Trophoblast cell (in vitro differentiated cells and primary cell): ENCODE results near the gene CBR4.

Experiments
- DNase-seq, 2 donors: peaks; one replicate each; pipeline ENCODE4 v3.0.0-alpha.2; 2016
- H2AFZ ChIP-seq: 2 replicates; pipeline ENCODE4 v1.6.1; 2013; ENCODE audit warnings: low read length, moderate library complexity, mild to moderate bottlenecking; ENCODE audit not compliant: insufficient read depth, poor library complexity
- H2AK5ac ChIP-seq: 2 replicates; pipeline ENCODE4 v1.6.1; 2013; ENCODE audit warnings: mild to moderate bottlenecking, low read length
- H2BK120ac ChIP-seq: 2 replicates; pipeline ENCODE4 v1.6.1; 2013; ENCODE audit warnings: low read length, mild to moderate bottlenecking, moderate library complexity; ENCODE audit not compliant: insufficient read depth, poor library complexity
- H2BK12ac ChIP-seq: 2 replicates; pipeline ENCODE4 v1.6.1; 2013; ENCODE audit warnings: mild to moderate bottlenecking, low read length, moderate library complexity
- H2BK5ac ChIP-seq: 2 replicates; pipeline ENCODE4 v1.6.1; 2013; ENCODE audit warnings: low read length, low read depth, moderate library complexity, mild to moderate bottlenecking; ENCODE audit not compliant: poor library complexity
- H3K14ac ChIP-seq: 2 replicates; pipeline ENCODE4 v1.6.1; 2013; ENCODE audit warnings: mild to moderate bottlenecking, low read length
- H3K18ac ChIP-seq: 2 replicates; pipeline ENCODE4 v1.6.1; 2013; ENCODE audit warnings: mild to moderate bottlenecking, low read length
- H3K23ac ChIP-seq: 2 replicates; pipeline ENCODE4 v1.6.1; 2013; ENCODE audit warnings: low read length
- H3K27ac ChIP-seq: 2 replicates; pipeline ENCODE4 v1.5.1; 2013; ENCODE audit warnings: low read depth, mild to moderate bottlenecking, inconsistent platforms, low read length, moderate library complexity
- H3K27me3 ChIP-seq: 2 replicates; pipeline ENCODE4 v1.6.1; 2013; ENCODE audit warnings: inconsistent platforms, mild to moderate bottlenecking, low read length, moderate library complexity; ENCODE audit not compliant: insufficient read depth
- H3K36me3 ChIP-seq, 2 experiments: 1 replicate in 1 of 2; 2 replicates in 1 of 2; pipeline ENCODE4 v1.6.1; 2013; ENCODE audit warnings: low read length in 2 of 2, mild to moderate bottlenecking in 2 of 2, moderate library complexity in 1 of 2; ENCODE audit not compliant: insufficient read depth in 2 of 2, control insufficient read depth in 1 of 2
- H3K4ac ChIP-seq: 2 replicates; pipeline ENCODE4 v1.6.1; 2013; ENCODE audit warnings: low read depth, mild to moderate bottlenecking, low read length, moderate library complexity
- H3K4me1 ChIP-seq, 2 experiments: 1 replicate in 1 of 2; 2 replicates in 1 of 2; pipeline ENCODE4 v1.6.1; 2013; ENCODE audit warnings: low read length in 2 of 2, mild to moderate bottlenecking in 2 of 2, moderate library complexity in 1 of 2; ENCODE audit not compliant: insufficient read depth in 2 of 2, control insufficient read depth in 1 of 2
- H3K4me2 ChIP-seq: 2 replicates; pipeline ENCODE4 v1.6.1; 2013; ENCODE audit warnings: inconsistent platforms, mild to moderate bottlenecking, low read length, moderate library complexity
- H3K4me3 ChIP-seq: 2 replicates; pipeline ENCODE4 v1.5.1; 2013; ENCODE audit warnings: mild to moderate bottlenecking, low read depth, low read length, inconsistent platforms
- H3K79me1 ChIP-seq: one replicate; pipeline ENCODE4 v1.6.1; 2013; ENCODE audit warnings: low read length
- H3K79me2 ChIP-seq: 2 replicates; pipeline ENCODE4 v1.6.1; 2013; ENCODE audit warnings: low read length, mild to moderate bottlenecking; ENCODE audit not compliant: control insufficient read depth, insufficient read depth, poor library complexity
- H3K9ac ChIP-seq: 2 replicates; pipeline ENCODE4 v1.6.1; 2013; ENCODE audit warnings: mild to moderate bottlenecking, low read length
- H3K9me3 ChIP-seq: 2 replicates; pipeline ENCODE4 v1.6.1; 2013; ENCODE audit warnings: low read depth, mild to moderate bottlenecking, control low read depth, inconsistent platforms, low read length; ENCODE audit not compliant: insufficient read depth
- H4K12ac ChIP-seq: 2 replicates; pipeline ENCODE4 v1.6.1; 2013; ENCODE audit warnings: low read depth, mild to moderate bottlenecking, low read length, moderate library complexity
- H4K8ac ChIP-seq: 2 replicates; pipeline ENCODE4 v1.6.1; 2013; ENCODE audit warnings: low read depth, mild to moderate bottlenecking, low read length, moderate library complexity
- H4K91ac ChIP-seq: one replicate; pipeline ENCODE4 v1.6.1; 2013; ENCODE audit warnings: low read depth, mild to moderate bottlenecking, low read length, moderate library complexity
- WGBS: extraction: QIAGEN DNeasy Blood & Tissue Kit; methylation state at CpG from one replicate; pipeline ENCODE4 v1.1.7; 2013; ENCODE audit warnings: missing lambda C conversion rate; ENCODE audit not compliant: insufficient read length, insufficient coverage; ENCODE audit errors: extremely low coverage; 5-methylcytosine and 5-hydroxymethylcytosine counted together

CBR4 gene

GRCh38 chr4:169015186-169015623 lies 5.2 kb upstream of the CBR4 start:
- Histone ChIP-seq H2AFZ (no peak overlapping the region), H3K4me3 (no peak overlapping the region), H3K79me2 (no peaks in the 10 kb centered on the region), H3K23ac (no peak overlapping the region), H3K14ac (no peak overlapping the region), H3K4ac (no peak overlapping the region), H3K36me3 (no peaks in the 10 kb centered on the region), H2BK5ac (no peak overlapping the region), H2BK12ac (no peak overlapping the region), H3K79me1 (peaks cover 3% of the 10 kb centered on the region), H3K27ac (no peak overlapping the region), H3K18ac (no peak overlapping the region), H4K12ac (no peak overlapping the region), H3K27me3 (no peaks in the 10 kb centered on the region), H4K91ac (no peak overlapping the region), H2AK5ac (no peak overlapping the region), H3K4me1 (no peaks in the 10 kb centered on the region), H4K8ac (no peak overlapping the region), H2BK120ac (no peak overlapping the region), H3K9ac (no peak overlapping the region), H3K4me2 (no peak overlapping the region), H3K9me3 (no peaks in the 10 kb centered on the region)
- no CpG with 5 or more reads among the region's 5 CpGs for WGBS
- DNase-seq = no peak

- Histone ChIP-seq H3K36me3 (no peaks in the 10 kb centered on the region), H2BK120ac (no peak overlapping the region), H2BK12ac (no peak overlapping the region), H3K79me1 (peaks cover 7% of the 10 kb centered on the region), H2BK5ac (no peak overlapping the region), H3K4me3 (no peak overlapping the region), H3K9ac (no peak overlapping the region), H3K18ac (no peak overlapping the region), H2AFZ (no peak overlapping the region), H3K9me3 (no peaks in the 10 kb centered on the region), H3K27me3 (no peaks in the 10 kb centered on the region), H4K91ac (no peak overlapping the region), H3K23ac (no peak overlapping the region), H3K4ac (no peak overlapping the region), H3K79me2 (peaks cover 3% of the 10 kb centered on the region), H4K12ac (no peak overlapping the region), H3K14ac (no peak overlapping the region), H4K8ac (no peak overlapping the region), H2AK5ac (no peak overlapping the region), H3K27ac (no peak overlapping the region), H3K4me1 (no peaks in the 10 kb centered on the region), H3K4me2 (no peak overlapping the region)
- WGBS = no CpG with 5 or more reads among the region's 2 CpGs
- no peak for DNase-seq
Observed at GRCh38 chr4:169014586-169014985, 4.5 kb upstream of the CBR4 start.

GRCh38 chr4:169013396-169013795 lies 3.3 kb upstream of the CBR4 start:
- H3K36me3 ChIP-seq = no peaks in the 10 kb centered on the region
- no peak overlapping the region for H4K91ac ChIP-seq
- H3K27ac ChIP-seq = no peak overlapping the region
- WGBS = no CpG with 5 or more reads among the region's 1 CpG
- H3K4me2 ChIP-seq = no peak overlapping the region
- H3K18ac ChIP-seq = no peak overlapping the region
- no peaks in the 10 kb centered on the region for H3K9me3 ChIP-seq
- peaks cover 2% of the 10 kb centered on the region in 2 experiments for H3K4me1 ChIP-seq
- H2AK5ac ChIP-seq = no peak overlapping the region
- H4K8ac ChIP-seq = no peak overlapping the region
- no peak overlapping the region for H2BK5ac ChIP-seq
- H3K4me3 ChIP-seq = no peak overlapping the region
- H4K12ac ChIP-seq = no peak overlapping the region
- H3K14ac ChIP-seq = no peak overlapping the region
- H3K4ac ChIP-seq = no peak overlapping the region
- no peak overlapping the region for H3K23ac ChIP-seq
- DNase-seq = no peak
- peaks cover 11% of the 10 kb centered on the region for H3K79me1 ChIP-seq
- peaks cover 7% of the 10 kb centered on the region for H3K79me2 ChIP-seq
- H3K27me3 ChIP-seq = no peaks in the 10 kb centered on the region
- no peak overlapping the region for H2AFZ ChIP-seq
- H3K9ac ChIP-seq = no peak overlapping the region
- H2BK120ac ChIP-seq = no peak overlapping the region
- H2BK12ac ChIP-seq = no peak overlapping the region

- H2BK120ac ChIP-seq = no peak overlapping the region
- no peak overlapping the region for H2AFZ ChIP-seq
Observed at GRCh38 chr4:169012049-169012448, 2.0 kb upstream of the CBR4 start.

More at GRCh38 chr4:169012049-169012448, 2.0 kb upstream of the CBR4 start:
- no CpG with 5 or more reads among the region's 2 CpGs for WGBS
- Histone ChIP-seq H3K23ac (no peak overlapping the region), H3K79me2 (peaks cover 7% of the 10 kb centered on the region), H4K8ac (no peak overlapping the region), H4K12ac (no peak overlapping the region), H3K18ac (no peak overlapping the region), H3K4me3 (no peak overlapping the region), H2AK5ac (no peak overlapping the region), H2BK5ac (no peak overlapping the region), H3K4ac (no peak overlapping the region), H4K91ac (no peak overlapping the region), H3K36me3 (no peaks in the 10 kb centered on the region), H3K4me1 (peaks cover 2% of the 10 kb centered on the region in 2 experiments), H3K9ac (no peak overlapping the region), H3K9me3 (no peaks in the 10 kb centered on the region), H3K27me3 (no peaks in the 10 kb centered on the region), H3K4me2 (no peak overlapping the region), H3K79me1 (peaks cover 11% of the 10 kb centered on the region), H3K27ac (no peak overlapping the region), H2BK12ac (no peak overlapping the region), H3K14ac (no peak overlapping the region)
- no peak for DNase-seq
